GM21576 (cell line): ENCODE results near the gene GPATCH1.
A peak's percentile ranks its signal among the peaks of the same experiment; 100 is the strongest.

Experiments
- ATAC-seq: cut with Tn5 transposase; IDR thresholded peaks from one replicate; pipeline ENCODE4 v1.9.1; 2021; ENCODE audit warnings: mild to moderate bottlenecking, moderate library complexity; ENCODE audit not compliant: unreplicated experiment

Gene GPATCH1

GRCh38 chr19:33062902-33063301 lies 18.1 kb upstream of the GPATCH1 start:
- no peak for ATAC-seq

GRCh38 chr19:33063356-33063752 lies 17.6 kb upstream of the GPATCH1 start:
- ATAC-seq: no peak

GRCh38 chr19:33063753-33064457 lies 17.1 kb upstream of the GPATCH1 start:
- no peak for ATAC-seq

- no peak for ATAC-seq
Observed at GRCh38 chr19:33064458-33064791, 16.6 kb upstream of the GPATCH1 start.

- ATAC-seq: peak; percentile 67
Observed at GRCh38 chr19:33064792-33065550, 16.0 kb upstream of the GPATCH1 start, which contains the start of gene RHPN2. RHPN2 (minus strand) TSS chr19:33064888; CDS start chr19:33064852, 36 bp downstream.

- no peak for ATAC-seq
Observed at GRCh38 chr19:33066543-33066942, 14.4 kb upstream of the GPATCH1 start.

- no peak for ATAC-seq
Observed at GRCh38 chr19:33067121-33067520, 13.9 kb upstream of the GPATCH1 start.

- no peak for ATAC-seq
Observed at GRCh38 chr19:33071887-33072286, 9.1 kb upstream of the GPATCH1 start.

- no peak for ATAC-seq
Observed at GRCh38 chr19:33075519-33075918, 5.5 kb upstream of the GPATCH1 start.

GRCh38 chr19:33085570-33086128 lies 4.7 kb downstream of the GPATCH1 start:
- no peak for ATAC-seq

GRCh38 chr19:33086955-33087354 lies 6.0 kb downstream of the GPATCH1 start:
- no peak for ATAC-seq

- no peak for ATAC-seq
Observed at GRCh38 chr19:33089010-33089409, 8.0 kb downstream of the GPATCH1 start.

GRCh38 chr19:33090179-33090578 lies 9.2 kb downstream of the GPATCH1 start:
- no peak for ATAC-seq

GRCh38 chr19:33093420-33094210 lies 12.6 kb downstream of the GPATCH1 start:
- ATAC-seq: no peak

GRCh38 chr19:33094436-33095067 lies 13.6 kb downstream of the GPATCH1 start:
- ATAC-seq: no peak

- no peak for ATAC-seq
Observed at GRCh38 chr19:33096005-33096404, 15.0 kb downstream of the GPATCH1 start.

- no peak for ATAC-seq
Observed at GRCh38 chr19:33098055-33098534, 17.1 kb downstream of the GPATCH1 start.

- ATAC-seq: no peak
Observed at GRCh38 chr19:33100894-33101644, 20.1 kb downstream of the GPATCH1 start.

GRCh38 chr19:33102893-33103292 lies 21.9 kb downstream of the GPATCH1 start:
- no peak for ATAC-seq

GRCh38 chr19:33108161-33108560 lies 27.2 kb downstream of the GPATCH1 start:
- ATAC-seq: no peak
